HG03354 (cell line): ENCODE data around the gene HMG20A.
"Not testable (repeated sequence)": the region's sequence is repeated elsewhere in the genome, so short reads cannot be mapped to it uniquely, and the experiment has no call there.

Experiments
- ATAC-seq: cut with Tn5 transposase; IDR thresholded peaks from one replicate; pipeline ENCODE4 v1.9.1; 2021; ENCODE audit warnings: mild to moderate bottlenecking; ENCODE audit not compliant: unreplicated experiment, poor library complexity, severe bottlenecking

The HMG20A gene

GRCh38 chr15:77406173-77406759 is 14.4 kb upstream of the HMG20A start:
- ATAC-seq, result not testable (repeated sequence)

- no peak for ATAC-seq
Measured at GRCh38 chr15:77406846-77407245, 13.8 kb upstream of the HMG20A start.

GRCh38 chr15:77409259-77410156 is 11.2 kb upstream of the HMG20A start:
- peak; percentile 75 for ATAC-seq

GRCh38 chr15:77410157-77410500 is 10.6 kb upstream of the HMG20A start:
- not testable (repeated sequence) for ATAC-seq

- no peak for ATAC-seq
Measured at GRCh38 chr15:77410701-77411618, 9.7 kb upstream of the HMG20A start.

- ATAC-seq, result no peak
Measured at GRCh38 chr15:77411619-77411976, 9.1 kb upstream of the HMG20A start.

- no peak for ATAC-seq
Measured at GRCh38 chr15:77412972-77413698, 7.6 kb upstream of the HMG20A start.

GRCh38 chr15:77413699-77414349 is 6.9 kb upstream of the HMG20A start:
- ATAC-seq, result no peak

GRCh38 chr15:77414789-77415442 is 5.8 kb upstream of the HMG20A start:
- no peak for ATAC-seq

GRCh38 chr15:77415450-77416147 is 5.1 kb upstream of the HMG20A start:
- no peak for ATAC-seq

- ATAC-seq, result no peak
Measured at GRCh38 chr15:77416148-77416455, 4.6 kb upstream of the HMG20A start.

GRCh38 chr15:77416954-77417353 is 3.7 kb upstream of the HMG20A start:
- no peak for ATAC-seq

GRCh38 chr15:77417602-77418001 is 3.1 kb upstream of the HMG20A start:
- no peak for ATAC-seq

- ATAC-seq, result no peak
Measured at GRCh38 chr15:77418391-77418965, 2.2 kb upstream of the HMG20A start.

GRCh38 chr15:77418966-77419835 is 1.5 kb upstream of the HMG20A start:
- ATAC-seq, result no peak

- peak; percentile 92 for ATAC-seq
Measured at GRCh38 chr15:77419836-77420609, 665 bp upstream of the HMG20A start, which contains the start of gene PEAK1. Gene PEAK1 (minus strand): TSS chr15:77420104. CDS start chr15:77181926, 238,178 bp downstream.
